EH (cell line): ENCODE results near the gene ACY1.

Experiments
- DNase-seq: peaks from one replicate; pipeline ENCODE4 v3.0.0-alpha.2; 2015; ENCODE audit warnings: low read depth

The ACY1 gene

GRCh38 chr3:51982838-51983577 lies at the start of gene ACY1:
Gene ACY1, plus strand, starts transcription at chr3:51983535. Its CDS starts 530 bp downstream, at chr3:51984065.
- DNase-seq: peak; percentile 89

GRCh38 chr3:51934139-51934850 lies 49.0 kb upstream of the ACY1 start:
- DNase-seq: no peak

DNA sequence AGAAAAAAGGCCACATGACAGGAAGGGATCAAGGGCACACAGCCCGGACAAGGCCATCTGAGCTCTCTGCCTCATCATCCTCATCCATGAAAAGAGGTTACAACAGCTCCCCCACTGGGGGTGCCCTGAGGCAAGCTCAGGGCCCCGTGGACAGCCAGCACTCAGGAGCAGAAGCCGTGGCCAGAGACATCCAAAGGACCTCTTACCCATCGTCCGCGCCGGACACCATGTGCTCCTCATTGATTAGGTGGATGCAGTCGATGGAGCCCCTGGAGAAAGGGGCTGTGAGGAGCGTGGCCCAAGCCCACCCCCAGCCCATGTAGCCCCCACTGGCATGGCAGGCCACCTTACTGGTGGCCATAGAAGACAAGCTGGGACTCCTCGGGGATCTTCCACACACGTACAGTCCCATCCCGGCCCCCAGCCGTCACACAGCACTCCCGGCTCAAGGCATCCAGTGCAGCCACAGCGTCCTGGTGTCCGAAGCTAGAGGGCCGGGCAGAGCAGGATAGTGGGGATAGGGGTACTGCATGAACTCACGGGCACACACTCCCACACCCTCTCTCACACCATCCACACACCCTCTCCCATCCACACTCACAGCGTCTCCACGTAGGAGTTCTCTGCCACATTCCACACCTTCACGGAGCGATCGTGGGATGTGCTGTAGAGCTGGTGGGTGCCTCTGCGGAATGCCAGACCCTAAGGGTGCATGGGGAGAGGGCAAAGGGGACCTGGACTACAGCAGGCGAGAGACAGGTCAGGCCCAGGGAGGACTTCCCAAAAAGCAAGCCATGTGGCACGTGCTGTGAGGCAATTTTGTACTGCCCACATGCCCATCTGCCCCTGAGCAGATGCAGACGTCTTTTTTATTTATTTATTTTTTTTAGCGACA lies 48.1 kb upstream of the ACY1 start:
- DNase-seq: no peak

DNA sequence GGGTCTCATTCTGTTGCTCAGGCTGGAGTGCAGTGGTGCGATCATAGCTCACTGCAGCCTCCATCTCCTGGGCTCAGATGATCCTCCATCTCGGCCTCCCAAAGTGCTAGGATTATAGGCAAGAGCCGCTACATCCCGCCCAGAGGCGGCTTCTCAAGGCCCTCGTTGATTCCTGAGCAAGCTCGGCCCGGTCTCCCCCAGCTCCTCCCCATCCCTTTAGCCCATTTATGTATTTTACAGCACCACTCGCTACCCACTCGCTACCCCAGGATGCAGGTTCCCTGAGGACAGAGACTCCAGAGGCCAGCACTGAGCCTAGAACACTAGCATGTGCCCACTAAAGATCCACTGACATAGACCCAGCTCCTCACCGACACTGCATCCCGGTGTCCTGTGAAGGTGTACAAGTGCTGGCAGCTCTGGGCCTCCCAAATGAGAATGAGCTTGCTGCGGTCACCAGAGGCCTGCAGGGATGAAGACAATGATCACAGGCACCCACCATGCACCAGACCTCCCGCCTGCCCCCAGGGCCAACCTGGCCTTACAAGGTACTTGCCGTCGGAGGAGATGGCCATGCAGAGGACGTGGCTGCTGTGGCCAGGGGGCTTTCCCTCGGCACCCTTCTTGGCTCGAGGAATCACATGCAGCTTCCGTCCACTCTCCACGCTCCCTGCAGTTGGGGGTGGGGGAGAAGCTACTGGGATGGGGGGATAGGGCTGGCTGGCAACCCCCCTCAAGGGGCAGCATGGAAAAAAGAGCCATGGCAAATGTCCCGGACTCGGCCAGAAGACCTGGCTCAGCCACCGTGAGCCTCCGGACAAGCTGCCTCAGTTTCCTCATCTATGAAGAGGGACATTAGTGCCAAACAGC lies 47.2 kb upstream of the ACY1 start:
- no peak for DNase-seq

GRCh38 chr3:51937014-51937413 lies 46.3 kb upstream of the ACY1 start:
- peak; percentile 15 for DNase-seq

GRCh38 chr3:51937611-51938450 lies 45.5 kb upstream of the ACY1 start:
- DNase-seq: no peak

DNA sequence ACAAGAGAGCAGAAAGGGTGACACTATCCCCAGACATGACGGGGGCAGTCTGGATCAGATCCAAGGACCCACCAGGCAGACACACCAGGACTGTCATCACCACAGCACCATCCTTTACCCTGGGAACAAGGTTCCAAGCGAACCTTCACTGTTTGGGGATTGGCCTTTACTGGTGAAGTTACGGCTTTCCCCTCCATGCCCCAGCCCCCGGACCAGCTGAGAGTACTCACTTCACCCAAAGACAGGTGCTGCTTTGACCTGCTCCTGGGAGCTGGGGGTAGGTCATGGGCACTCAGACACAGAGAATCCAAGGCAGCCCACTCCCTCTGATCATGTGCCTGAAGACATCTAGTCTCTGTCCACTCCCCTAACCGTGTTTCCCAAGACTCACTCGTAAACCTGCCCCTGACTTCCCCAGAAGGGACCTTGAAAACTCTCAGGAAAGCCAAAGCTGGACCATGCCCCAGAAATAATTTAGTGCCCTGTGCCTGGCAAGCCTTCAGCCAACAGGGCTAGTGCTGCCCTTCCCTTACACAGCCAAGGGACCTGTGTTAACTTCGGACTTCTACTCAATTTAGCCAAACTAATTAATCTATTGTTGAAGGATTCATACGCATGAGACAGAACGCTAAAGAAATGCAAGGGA lies 44.4 kb upstream of the ACY1 start:
- no peak for DNase-seq

- DNase-seq: peak; percentile 32
Observed at GRCh38 chr3:51940648-51941462, 42.5 kb upstream of the ACY1 start.

DNA sequence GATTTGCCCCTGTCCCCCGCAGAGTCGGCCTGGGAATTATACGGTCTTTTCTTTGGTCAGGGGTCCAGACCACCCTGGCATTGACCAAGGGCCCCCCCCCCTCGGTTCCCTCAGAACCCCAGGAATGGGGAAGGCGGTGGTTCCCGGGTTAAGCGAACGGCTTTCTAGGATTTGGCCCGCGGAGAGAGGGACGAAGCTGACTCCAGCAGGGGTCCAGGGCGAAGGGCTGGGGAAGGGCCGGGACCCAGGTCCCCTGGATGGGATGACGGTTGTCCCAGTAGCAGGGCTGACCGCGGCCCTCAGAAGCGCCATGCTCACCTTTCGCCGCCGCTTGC lies 41.9 kb upstream of the ACY1 start:
- no peak for DNase-seq

- peak; percentile 100 for DNase-seq
Observed at GRCh38 chr3:51941798-51942602, 41.3 kb upstream of the ACY1 start, which contains the start of the genes PARP3 and RRP9. Gene PARP3, plus strand, starts transcription at chr3:51942363. Its CDS starts 993 bp downstream, at chr3:51943356. Gene RRP9, minus strand, starts transcription at chr3:51941904. Its CDS starts 37 bp downstream, at chr3:51941867.

- peak; percentile 83 for DNase-seq
Observed at GRCh38 chr3:51942603-51943450, 40.5 kb upstream of the ACY1 start.

DNA sequence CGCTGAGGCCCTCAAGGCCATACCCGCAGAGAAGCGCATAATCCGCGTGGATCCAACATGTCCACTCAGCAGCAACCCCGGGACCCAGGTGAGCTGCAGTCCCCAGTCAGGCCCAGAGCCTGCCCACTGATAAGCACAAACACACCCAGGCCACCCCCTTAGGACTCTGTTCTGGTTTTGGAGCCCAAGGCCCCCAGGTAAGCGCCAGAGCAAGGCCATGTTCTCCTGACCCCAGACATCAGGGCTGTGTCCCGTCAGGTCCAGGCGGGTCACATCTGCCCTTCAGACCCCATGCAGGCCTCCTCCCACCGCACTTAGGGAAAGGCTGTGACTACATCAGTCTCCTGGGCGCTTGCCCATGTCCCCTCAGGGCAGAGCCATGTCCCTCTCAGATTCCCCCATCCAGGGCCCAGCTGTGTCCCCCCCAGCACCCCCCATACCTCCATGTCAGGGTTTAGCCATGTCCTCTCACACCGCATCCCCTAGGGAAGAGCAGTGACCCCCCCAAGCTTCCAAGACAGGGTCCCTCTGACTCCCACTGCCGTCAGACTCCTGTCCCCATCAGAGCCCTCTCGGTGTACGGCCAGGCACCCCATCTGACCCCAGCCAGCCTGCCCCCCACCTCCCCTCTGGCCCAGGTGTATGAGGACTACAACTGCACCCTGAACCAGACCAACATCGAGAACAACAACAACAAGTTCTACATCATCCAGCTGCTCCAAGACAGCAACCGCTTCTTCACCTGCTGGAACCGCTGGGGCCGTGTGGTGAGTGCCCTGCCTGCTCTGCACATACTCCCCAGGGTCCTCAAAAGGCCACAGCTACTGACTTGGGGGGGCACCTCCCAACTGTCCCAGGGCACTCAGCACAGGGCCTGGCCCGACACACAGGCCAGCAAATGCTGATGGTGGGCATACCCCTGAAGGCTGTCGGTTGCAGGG lies 39.6 kb upstream of the ACY1 start:
- DNase-seq: no peak

DNA sequence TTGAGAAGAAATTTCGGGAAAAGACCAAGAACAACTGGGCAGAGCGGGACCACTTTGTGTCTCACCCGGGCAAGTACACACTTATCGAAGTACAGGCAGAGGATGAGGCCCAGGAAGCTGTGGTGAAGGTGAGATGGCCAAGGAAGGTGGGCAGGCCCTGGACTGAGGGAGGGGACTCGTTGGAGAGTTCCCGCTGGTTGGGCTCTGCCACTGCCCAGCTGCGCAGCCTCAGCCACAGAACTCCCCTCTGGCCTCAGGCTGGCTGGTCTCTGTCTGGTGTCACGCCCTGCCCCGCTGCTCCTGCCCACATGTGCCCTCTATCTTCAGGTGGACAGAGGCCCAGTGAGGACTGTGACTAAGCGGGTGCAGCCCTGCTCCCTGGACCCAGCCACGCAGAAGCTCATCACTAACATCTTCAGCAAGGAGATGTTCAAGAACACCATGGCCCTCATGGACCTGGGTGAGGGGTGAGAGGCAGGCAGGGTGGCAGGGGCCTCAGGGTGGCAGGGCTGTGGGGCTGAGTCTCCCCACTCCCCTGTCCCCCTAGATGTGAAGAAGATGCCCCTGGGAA lies 38.8 kb upstream of the ACY1 start:
- no peak for DNase-seq

GRCh38 chr3:51945031-51945840 lies 38.1 kb upstream of the ACY1 start:
- no peak for DNase-seq
